ENCODE data around the gene MAPKAPK5.
"Not testable (repeated sequence)": the region's sequence is repeated elsewhere in the genome, so short reads cannot be mapped to it uniquely, and the experiment has no call there.

GRCh38 chr12:111829635-111830034, 12.4 kb upstream of the MAPKAPK5 start:
- TF ChIP-seq, protein P1, sequence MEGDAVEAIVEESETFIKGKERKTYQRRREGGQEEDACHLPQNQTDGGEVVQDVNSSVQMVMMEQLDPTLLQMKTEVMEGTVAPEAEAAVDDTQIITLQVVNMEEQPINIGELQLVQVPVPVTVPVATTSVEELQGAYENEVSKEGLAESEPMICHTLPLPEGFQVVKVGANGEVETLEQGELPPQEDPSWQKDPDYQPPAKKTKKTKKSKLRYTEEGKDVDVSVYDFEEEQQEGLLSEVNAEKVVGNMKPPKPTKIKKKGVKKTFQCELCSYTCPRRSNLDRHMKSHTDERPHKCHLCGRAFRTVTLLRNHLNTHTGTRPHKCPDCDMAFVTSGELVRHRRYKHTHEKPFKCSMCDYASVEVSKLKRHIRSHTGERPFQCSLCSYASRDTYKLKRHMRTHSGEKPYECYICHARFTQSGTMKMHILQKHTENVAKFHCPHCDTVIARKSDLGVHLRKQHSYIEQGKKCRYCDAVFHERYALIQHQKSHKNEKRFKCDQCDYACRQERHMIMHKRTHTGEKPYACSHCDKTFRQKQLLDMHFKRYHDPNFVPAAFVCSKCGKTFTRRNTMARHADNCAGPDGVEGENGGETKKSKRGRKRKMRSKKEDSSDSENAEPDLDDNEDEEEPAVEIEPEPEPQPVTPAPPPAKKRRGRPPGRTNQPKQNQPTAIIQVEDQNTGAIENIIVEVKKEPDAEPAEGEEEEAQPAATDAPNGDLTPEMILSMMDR (conservative IDR thresholded peaks at IDR 0.05), result not testable (repeated sequence)
- not testable (repeated sequence) for TF ChIP-seq ZFX (IDR thresholded peaks at IDR 0.05)

All from C4-2B (cell line).